HG03025 (cell line): ENCODE data around the gene LYSMD1.

Experiments used
- ATAC-seq: cut with Tn5 transposase; IDR thresholded peaks from one replicate; pipeline ENCODE4 v1.9.1; 2021; ENCODE audit warnings: mild to moderate bottlenecking, moderate library complexity; ENCODE audit not compliant: unreplicated experiment, low FRiP score

Gene LYSMD1

GRCh38 chr1:151143986-151144385, 21.7 kb downstream of the LYSMD1 start:
- no peak for ATAC-seq

GRCh38 chr1:151143057-151143435, 22.7 kb downstream of the LYSMD1 start:
- no peak for ATAC-seq

GRCh38 chr1:151142411-151143056, 23.2 kb downstream of the LYSMD1 start:
- ATAC-seq, result no peak

- no peak for ATAC-seq
These were observed 27.9 kb downstream of the LYSMD1 start for GRCh38 chr1:151137789-151138188.

- no peak for ATAC-seq
These were observed 30.0 kb downstream of the LYSMD1 start for GRCh38 chr1:151135433-151136385.

GRCh38 chr1:151134991-151135390, 30.7 kb downstream of the LYSMD1 start:
- no peak for ATAC-seq

GRCh38 chr1:151134396-151134795, 31.3 kb downstream of the LYSMD1 start:
- no peak for ATAC-seq

- no peak for ATAC-seq
These were observed 32.5 kb downstream of the LYSMD1 start for GRCh38 chr1:151133018-151133806.

- no peak for ATAC-seq
These were observed 33.2 kb downstream of the LYSMD1 start for GRCh38 chr1:151132335-151133017.

GRCh38 chr1:151131701-151132334, 33.9 kb downstream of the LYSMD1 start:
- no peak for ATAC-seq

GRCh38 chr1:151130987-151131586, 34.6 kb downstream of the LYSMD1 start:
- no peak for ATAC-seq

GRCh38 chr1:151128800-151129199, 36.9 kb downstream of the LYSMD1 start:
- no peak for ATAC-seq

GRCh38 chr1:151124763-151125403, 40.8 kb downstream of the LYSMD1 start:
- ATAC-seq, result no peak

GRCh38 chr1:151113877-151114276, 51.8 kb downstream of the LYSMD1 start:
- ATAC-seq, result no peak
